GM10847 (cell line): ENCODE measurements around the gene PHF10.

Experiments used
- POLR2A ChIP-seq: IDR thresholded peaks from 2 replicates; pipeline ENCODE4 v1.6.1; 2011; ENCODE audit not compliant: insufficient read length; ENCODE audit errors: extremely low read depth

PHF10 gene

DNA sequence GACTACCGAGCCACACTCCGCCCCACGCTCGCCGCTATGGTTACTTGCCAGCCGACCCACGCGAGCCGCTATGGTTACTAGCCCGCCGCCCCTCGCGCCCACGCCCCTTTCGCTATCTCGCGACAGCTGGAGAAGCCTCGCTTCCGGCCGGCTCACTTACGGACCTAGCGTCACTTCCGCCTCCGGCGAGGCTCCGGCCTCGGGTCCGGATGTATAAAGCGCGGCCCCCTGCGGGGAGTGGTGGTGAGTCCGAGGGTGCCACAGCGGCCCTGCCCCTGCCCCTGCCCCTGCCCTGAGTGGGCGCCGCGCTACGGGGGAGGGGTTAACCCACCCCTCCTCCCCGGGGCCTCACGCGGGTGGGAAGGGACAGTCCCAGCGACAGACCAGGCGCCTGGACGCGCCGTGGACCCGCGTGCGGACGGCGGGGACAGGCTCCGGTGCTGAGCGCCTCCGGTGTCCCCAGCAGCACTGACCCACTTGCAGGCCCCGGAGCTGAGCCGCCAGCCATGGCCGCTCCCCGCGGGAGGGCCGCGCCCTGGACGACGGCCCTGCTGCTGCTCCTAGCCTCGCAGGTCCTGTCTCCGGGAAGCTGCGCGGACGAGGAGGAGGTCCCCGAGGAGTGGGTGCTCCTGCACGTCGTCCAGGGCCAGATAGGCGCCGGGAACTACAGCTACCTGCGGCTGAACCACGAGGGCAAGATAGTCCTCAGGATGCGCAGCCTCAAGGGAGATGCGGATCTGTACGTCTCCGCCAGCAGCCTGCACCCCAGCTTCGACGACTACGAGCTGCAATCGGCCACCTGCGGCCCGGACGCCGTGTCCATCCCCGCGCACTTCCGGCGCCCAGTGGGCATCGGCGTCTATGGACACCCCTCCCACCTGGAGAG is 22.1 kb downstream of the PHF10 start, which contains the start of the genes C6orf120 and WDR27:
C6orf120 (plus strand) TSS at position 173 of the 886 bp plus-strand sequence; CDS start at position 507, 334 bp downstream.
WDR27 (minus strand) TSS at position 76 of the 886 bp plus-strand sequence. CDS start 13,024 bp downstream, outside the sequence.
- peak; percentile 91 for TF ChIP-seq POLR2A

DNA sequence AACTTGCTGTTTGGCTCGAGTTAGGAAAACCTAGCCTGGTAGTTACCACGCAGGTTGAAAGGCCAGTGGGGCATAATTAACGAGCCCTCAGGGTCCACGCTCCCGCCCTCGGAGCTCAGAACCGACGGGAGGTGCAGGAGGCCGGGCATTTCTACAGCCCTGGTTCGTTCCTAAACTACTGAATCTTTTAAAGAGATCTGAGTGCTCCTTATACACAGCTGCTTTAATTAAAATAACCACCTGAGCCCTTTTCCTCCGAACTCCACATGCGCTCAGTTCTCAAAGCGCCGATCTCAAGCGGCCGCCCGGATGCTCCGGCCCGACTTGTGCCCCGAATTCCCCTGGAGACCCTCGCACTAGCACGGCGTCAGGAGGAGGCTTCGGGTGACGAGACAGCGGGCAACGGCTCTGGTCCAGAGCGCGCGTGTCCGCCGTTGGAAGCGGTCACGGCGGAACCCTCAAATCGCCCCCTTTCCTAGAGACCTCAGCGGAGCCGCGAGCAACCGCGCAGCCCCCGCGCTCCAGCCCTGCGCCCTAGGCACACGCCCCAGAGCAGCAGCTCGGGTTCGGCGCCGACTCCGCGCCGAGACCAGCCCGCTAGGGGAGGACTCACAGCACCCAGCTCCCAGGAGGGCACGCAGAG is 22.9 kb downstream of the PHF10 start:
- TF ChIP-seq POLR2A: no peak

DNA sequence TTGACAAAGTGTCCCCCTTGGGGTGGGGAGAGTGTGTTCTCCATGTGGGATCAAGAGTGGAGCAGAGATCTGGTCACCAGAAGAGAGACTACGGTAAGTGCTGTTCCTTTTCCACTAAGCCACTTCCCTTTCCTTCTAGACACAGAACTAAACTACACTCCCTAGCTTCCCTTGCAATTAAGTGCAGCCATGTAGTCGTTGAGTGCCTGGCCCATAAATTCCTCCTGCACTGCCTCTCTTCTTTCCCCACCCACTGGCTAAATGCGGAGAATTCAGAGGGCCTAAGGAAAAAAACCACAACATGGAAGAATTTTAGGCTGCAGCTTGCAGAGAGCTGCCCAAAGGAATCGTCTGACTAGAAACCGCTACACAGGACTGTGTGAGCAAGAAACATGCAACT is 24.0 kb downstream of the PHF10 start:
- TF ChIP-seq POLR2A: no peak

DNA sequence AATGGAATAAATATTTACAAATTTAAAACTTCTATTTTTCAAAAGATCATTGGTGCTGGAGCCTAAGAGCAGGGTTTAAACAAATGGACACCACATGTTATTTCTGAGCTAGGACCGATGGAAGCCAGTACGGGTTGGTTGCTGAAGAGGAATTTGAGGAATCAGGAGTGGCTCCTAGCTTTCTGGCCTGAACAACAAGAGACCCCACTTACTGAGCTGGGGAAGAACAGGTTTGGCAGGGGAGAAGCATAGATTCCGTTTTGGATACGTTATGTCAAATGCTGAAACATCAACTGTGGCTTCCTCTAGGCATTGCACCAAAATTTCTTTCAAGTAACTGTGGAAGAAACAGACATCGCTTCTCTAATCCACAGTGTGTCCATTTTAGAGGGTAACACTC is 29.2 kb downstream of the PHF10 start:
- TF ChIP-seq POLR2A: no peak

DNA sequence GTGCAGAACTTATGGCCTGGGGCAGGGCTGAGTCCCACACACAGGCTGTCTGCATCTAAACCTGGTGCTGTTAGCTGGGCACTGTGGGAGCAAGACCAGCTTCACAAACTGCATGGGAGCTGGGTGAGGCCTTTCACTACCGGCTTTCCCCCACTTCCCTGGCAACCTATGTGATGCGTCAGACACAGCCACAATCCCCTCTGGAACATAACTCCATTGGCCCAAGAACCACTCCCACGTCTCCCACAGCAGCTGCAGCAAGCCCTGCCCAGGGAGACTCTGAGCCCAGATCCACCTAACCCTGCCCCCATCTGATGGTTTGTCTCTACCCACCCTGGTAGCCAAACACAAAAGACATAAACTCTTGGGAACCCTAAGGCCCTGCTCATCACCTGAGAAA is 31.8 kb downstream of the PHF10 start:
- TF ChIP-seq POLR2A: no peak

DNA sequence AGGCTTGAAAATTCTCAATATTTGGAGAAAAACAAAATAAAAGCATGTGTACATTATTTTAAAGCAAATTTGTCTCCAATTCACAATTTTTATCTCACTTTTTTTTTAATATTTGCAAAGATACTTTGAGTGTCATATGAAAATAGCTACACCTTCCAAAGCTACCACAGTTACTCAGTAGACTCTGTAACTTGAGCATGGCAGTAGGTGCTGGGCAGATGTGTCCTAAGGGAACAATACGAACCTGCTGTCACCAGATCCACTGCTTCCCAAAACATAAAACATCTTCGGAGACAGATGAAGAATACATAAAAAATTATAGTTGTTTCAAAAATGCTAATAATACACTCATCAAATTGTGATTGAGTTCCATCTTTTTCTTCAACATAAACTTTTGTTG is 33.0 kb downstream of the PHF10 start:
- TF ChIP-seq POLR2A: no peak

DNA sequence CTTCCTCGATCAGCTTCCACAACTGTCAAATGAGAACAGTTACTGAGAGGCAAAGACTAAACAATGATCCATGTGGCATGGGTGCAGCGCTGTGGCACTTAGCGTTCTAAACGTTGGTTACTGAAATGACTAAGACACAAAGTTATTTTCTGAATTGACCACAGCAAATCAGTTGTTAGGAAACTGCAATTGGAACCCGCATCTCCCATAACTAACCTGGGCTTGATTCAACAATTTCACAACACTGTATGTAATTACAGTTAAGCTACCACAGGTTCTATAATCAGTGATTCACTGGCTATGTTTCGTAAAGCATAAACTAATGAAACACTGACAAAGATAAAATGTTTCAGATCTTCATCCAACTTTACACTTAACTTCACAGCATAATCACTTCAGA is 35.0 kb downstream of the PHF10 start:
- TF ChIP-seq POLR2A: no peak

DNA sequence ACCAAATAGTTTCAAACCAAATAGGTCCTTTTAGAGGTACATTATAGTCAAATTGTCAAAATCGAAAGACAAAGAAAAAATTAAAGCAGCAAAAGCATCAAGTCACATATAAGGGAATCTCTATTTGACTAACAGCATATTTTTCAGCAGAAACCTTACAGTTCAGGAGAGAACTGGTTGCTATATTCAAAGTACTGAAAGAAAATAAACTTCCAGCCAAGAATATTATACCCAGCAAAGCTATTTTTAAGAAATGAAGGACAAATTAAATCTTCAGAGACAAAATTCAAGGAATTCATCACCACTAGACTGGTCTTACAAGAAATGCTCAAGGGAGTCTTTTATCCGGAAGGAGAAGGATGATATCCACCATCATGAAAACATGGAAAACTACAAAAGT is 38.4 kb downstream of the PHF10 start:
- no peak for TF ChIP-seq POLR2A

DNA sequence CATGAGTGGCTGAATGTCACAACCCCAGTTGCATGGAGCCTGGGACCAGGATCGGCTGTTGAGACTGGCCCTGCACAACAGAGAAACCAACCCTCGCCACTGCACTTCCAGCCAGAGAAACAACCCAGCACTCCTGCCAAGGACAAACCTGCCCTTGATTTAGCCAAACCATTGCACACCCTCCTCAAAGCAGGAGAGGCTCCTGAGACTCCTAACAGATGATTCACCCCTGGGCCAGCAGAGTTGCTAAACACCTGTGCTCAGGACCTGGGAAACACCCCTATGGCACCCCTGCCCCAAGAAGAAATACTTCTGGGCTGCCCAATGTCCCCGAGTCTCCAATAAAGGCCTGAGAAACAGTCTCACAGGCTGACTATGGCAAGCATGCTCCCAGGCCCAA is 40.2 kb downstream of the PHF10 start:
- no peak for TF ChIP-seq POLR2A

DNA sequence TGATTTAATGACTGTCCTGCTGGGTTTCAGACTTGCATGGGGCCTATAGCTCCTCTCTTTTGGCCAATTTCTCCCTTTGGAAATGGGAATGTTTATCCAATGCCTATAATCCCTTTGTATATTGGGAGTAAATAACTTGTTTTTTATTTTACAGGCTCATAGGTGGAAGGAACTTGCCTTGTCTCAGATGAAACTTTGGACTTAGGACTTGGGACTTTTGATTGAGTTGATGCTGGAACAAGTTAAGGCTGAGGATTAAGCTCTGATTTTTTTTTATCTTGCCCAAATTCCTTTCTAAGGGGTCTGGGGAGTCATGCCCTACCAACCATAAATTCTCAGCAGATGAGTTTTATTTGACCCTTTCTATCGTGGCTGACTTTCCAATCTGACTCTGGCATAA is 46.0 kb downstream of the PHF10 start:
- TF ChIP-seq POLR2A: no peak

DNA sequence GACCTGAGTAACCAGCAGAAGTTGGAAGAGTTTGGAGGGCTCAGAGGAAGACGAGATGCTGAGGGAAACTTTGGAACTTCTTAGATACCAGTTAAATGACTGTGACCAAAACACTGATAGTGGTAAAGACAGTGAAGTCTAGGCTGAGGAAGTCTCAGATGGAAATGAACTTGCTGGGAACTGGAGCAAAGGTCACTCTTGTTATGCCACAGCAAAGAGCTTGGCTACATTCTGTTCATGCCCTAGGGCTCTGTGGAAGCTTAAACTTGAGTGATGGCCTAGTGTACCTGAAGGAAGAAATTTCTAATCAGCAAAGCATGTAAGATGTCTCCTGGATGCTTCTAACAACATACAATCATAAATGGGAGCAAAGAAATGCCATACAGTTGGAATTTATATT is 47.2 kb downstream of the PHF10 start:
- TF ChIP-seq POLR2A: no peak

DNA sequence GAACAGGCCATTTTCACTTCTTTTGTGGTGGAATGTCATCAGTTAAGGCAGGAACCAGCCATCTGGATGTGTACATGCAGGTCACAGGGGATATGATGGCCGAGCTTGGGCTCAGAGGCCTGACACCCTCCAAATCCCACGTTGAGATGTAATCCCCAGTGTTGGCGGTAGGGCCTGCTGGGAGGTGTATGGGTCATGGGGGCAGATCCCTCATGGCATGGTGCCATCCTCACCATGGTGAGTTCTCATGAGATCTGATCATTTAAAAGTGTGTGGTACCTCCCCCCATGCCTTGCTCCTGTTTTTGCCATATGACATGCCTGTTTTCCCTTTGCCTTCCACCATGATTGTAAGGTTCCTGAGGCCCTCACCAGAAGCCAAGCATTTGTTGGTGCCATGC is 49.3 kb downstream of the PHF10 start:
- TF ChIP-seq POLR2A: no peak

DNA sequence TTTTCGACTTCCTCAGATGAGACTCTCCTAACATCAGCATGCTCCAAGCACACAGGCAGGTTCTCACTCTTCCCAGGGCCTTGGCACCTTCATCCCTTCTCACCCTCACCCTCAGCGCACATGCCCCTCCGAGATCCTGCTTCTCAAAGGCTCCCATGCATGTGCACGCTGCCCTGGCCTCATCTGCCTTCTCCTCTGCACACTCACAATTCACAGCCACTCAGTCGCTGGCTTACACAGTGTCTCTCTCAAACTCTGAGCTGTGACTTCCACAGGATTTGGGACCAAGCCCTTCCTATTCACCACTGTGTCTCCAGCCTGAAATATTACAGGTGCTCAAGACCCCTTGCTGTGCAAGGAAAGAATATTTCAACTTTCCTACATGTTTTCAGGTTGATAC is 52.7 kb downstream of the PHF10 start:
- no peak for TF ChIP-seq POLR2A

DNA sequence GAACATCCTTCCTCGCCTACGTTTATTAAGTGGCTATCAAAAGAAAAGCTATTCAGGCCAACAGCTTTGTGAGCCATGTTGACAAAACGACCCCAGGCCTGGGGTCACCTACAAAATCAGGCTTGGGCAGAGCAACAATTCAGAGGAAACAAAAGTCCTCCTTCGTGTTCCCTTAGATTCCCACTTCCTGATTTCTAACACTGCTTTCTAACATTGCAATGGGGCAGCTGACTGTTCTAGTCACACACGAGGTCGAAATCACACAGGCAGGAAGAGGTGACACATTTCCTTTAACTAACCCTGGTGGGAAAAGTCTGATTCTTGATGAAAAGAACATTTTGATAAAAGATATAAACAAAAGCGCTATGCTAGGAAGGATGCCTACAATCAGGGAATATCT is 54.4 kb downstream of the PHF10 start:
- no peak for TF ChIP-seq POLR2A

DNA sequence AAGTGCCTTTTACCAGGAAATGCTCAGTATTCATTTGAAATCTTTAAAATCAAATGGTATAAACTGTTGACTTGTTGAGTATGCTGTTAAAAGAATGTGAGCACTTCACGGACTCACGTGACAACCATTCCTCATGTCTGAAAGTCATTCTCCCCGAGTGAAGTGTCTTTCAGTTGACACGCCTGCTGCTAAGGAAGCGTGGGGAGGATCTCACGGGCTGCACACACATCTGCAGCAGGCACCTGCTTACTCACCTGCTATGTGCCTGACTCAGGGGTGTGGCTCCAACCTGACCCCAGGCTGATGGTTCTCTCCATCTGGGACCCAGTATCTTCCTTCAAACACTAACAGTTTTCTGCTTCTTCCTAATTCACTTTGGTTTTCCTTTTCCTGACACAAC is 55.2 kb downstream of the PHF10 start:
- TF ChIP-seq POLR2A: no peak

DNA sequence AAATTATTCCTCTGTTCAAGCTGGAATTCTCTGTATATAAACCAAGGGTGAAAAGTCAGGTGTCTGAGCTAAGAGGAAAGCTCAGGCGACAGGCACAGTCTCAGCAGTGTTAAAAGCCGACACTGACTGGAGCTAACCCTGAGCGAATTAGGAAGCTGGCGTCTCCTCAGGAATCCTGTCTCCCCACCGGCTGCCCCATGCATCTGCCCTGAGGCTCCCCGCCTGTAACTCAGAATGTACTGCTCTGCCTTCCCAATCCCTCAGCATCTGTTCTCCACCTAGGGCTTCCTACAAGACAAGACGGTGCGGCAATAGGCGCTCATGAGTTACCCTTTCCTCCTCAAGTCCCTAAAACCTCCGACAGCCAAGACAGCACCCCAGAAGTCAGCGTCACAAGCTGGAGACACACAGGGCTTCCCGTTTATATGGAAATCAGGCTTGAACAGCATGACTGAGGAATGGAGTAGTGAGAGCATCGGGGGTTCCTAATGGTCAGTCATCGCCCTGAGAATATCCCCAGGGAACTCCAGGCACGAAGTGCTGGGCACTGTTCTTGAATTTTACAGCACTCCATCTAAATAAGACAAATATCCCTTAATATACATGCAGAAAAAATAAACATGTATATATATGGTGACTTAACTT is 56.0 kb downstream of the PHF10 start:
- TF ChIP-seq POLR2A: no peak
